IMR-90 (cell line): ENCODE data around the gene COX10. TPM values are rescaled to one million over a fixed set of nuclear protein-coding genes. Genes with fewer than 3 reads are reported as not detected.

Source experiments
- ATAC-seq: fragments of 200-7000 bp; cut with Tn5 transposase; 2 replicates; pipeline ENCODE4 v1.9.1; 2020; ENCODE audit warnings: low read depth, mild to moderate bottlenecking, moderate library complexity
- BruUV-seq: library from RNA; stranded (reverse); fragments of 400-500 nt; replicated peaks from 2 replicates; lab custom pipeline; 2021; lab: Mats Ljungman, UMichigan
- CTCF ChIA-PET: fragments of 300-600 bp; formaldehyde crosslinking; extraction: SDS; loops from one replicate; lab custom pipeline; 2021; ENCODE audit warnings: antibody characterized with exemption; lab: Yijun Ruan, JAX
- POLR2A ChIA-PET: fragments of 300-600 bp; sonication (Branson Sonifier 250); formaldehyde crosslinking; loops from one replicate; lab custom pipeline; 2022; ENCODE audit warnings: antibody characterized with exemption; ENCODE audit not compliant: unreplicated experiment; lab: Charles Lee
- DNase-seq: peaks from one replicate; pipeline ENCODE4 v3.0.0; 2013
- H2AFZ ChIP-seq: replicated peaks from 2 replicates; pipeline ENCODE3; 2013; ENCODE audit warnings: low read length, mild to moderate bottlenecking; ENCODE audit not compliant: poor library complexity
- H2AK5ac ChIP-seq: 2 replicates; pipeline ENCODE4 v1.6.1; 2013; ENCODE audit warnings: low read depth, low read length, inconsistent platforms
- H2AK9ac ChIP-seq: replicated peaks from 2 replicates; pipeline ENCODE3; 2013; ENCODE audit warnings: mild to moderate bottlenecking, low read depth, low read length, moderate library complexity; ENCODE audit not compliant: poor library complexity
- H2BK120ac ChIP-seq: 2 replicates; pipeline ENCODE4 v1.6.1; 2013; ENCODE audit warnings: low read depth, low read length, inconsistent platforms
- H2BK15ac ChIP-seq: 3 replicates; pipeline ENCODE4 v1.6.1; 2013; ENCODE audit warnings: low read depth, low read length, inconsistent platforms
- H2BK20ac ChIP-seq: 2 replicates; pipeline ENCODE4 v1.6.1; 2013; ENCODE audit warnings: low read depth, mild to moderate bottlenecking, inconsistent platforms, low read length, moderate library complexity
- H2BK5ac ChIP-seq: 2 replicates; pipeline ENCODE4 v1.6.1; 2013; ENCODE audit warnings: mild to moderate bottlenecking, low read depth, low read length, inconsistent platforms; ENCODE audit not compliant: poor library complexity, severe bottlenecking
- H3K14ac ChIP-seq: replicated peaks from 2 replicates; pipeline ENCODE4 v1.6.1; 2013; ENCODE audit warnings: low read depth, low read length, inconsistent platforms
- H3K18ac ChIP-seq: 2 replicates; pipeline ENCODE4 v1.6.1; 2013; ENCODE audit warnings: low read depth, low read length, control low read depth
- H3K23ac ChIP-seq: 2 replicates; pipeline ENCODE4 v1.6.1; 2013; ENCODE audit warnings: low read depth, low read length, inconsistent platforms
- H3K27ac ChIP-seq: 2 replicates; pipeline ENCODE4 v1.5.1; 2013; ENCODE audit warnings: mild to moderate bottlenecking, control low read depth, low read length; ENCODE audit not compliant: insufficient read depth
- H3K27me3 ChIP-seq: 2 replicates; pipeline ENCODE4 v1.6.1; 2013; ENCODE audit warnings: low read length; ENCODE audit not compliant: control insufficient read depth, insufficient read depth
- H3K36me3 ChIP-seq: 2 replicates; pipeline ENCODE4 v1.6.1; 2013; ENCODE audit warnings: low read length, mixed read lengths; ENCODE audit not compliant: control insufficient read depth, insufficient read depth
- H3K4ac ChIP-seq: 2 replicates; pipeline ENCODE4 v1.6.1; 2013; ENCODE audit warnings: low read depth, low read length, inconsistent platforms
- H3K4me1 ChIP-seq: 2 replicates; pipeline ENCODE4 v1.6.1; 2013; ENCODE audit warnings: low read length, mixed read lengths; ENCODE audit not compliant: control insufficient read depth, insufficient read depth
- H3K4me2 ChIP-seq: 2 replicates; pipeline ENCODE4 v1.6.1; 2013; ENCODE audit warnings: low read depth, mild to moderate bottlenecking, control low read depth, low read length, moderate library complexity
- H3K4me3 ChIP-seq: 2 replicates; pipeline ENCODE4 v1.5.1; 2013; ENCODE audit warnings: low read depth, mild to moderate bottlenecking, control low read depth, low read length, moderate library complexity; ENCODE audit not compliant: insufficient read depth
- H3K56ac ChIP-seq: 2 replicates; pipeline ENCODE4 v1.6.1; 2013; ENCODE audit warnings: low read length, inconsistent platforms; ENCODE audit not compliant: insufficient read depth; ENCODE audit errors: extremely low read depth
- H3K79me1 ChIP-seq, 2 experiments: 2 replicates each; pipeline ENCODE4 v1.6.1; 2013; ENCODE audit warnings: low read length in 2 of 2, inconsistent platforms in 1 of 2, low read depth in 1 of 2
- H3K9ac ChIP-seq: 2 replicates; pipeline ENCODE4 v1.6.1; 2013; ENCODE audit warnings: low read depth, low read length, control low read depth
- H3K9me1 ChIP-seq: 2 replicates; pipeline ENCODE4 v1.6.1; 2013; ENCODE audit warnings: low read length, inconsistent platforms; ENCODE audit not compliant: insufficient read depth
- H3K9me3 ChIP-seq: 2 replicates; pipeline ENCODE4 v1.6.1; 2013; ENCODE audit warnings: low read length; ENCODE audit not compliant: control insufficient read depth, insufficient read depth
- H4K20me1 ChIP-seq: 2 replicates; pipeline ENCODE4 v1.6.1; 2013; ENCODE audit warnings: low read length, inconsistent platforms; ENCODE audit not compliant: insufficient read depth
- H4K5ac ChIP-seq: 2 replicates; pipeline ENCODE4 v1.6.1; 2013; ENCODE audit warnings: mild to moderate bottlenecking, low read depth, low read length, control low read depth
- H4K8ac ChIP-seq, 2 experiments: 2 replicates each; pipeline ENCODE4 v1.6.1; 2013; ENCODE audit warnings: low read depth in 2 of 2, low read length in 2 of 2, control low read depth in 1 of 2, inconsistent platforms in 1 of 2
- H4K91ac ChIP-seq: 2 replicates; pipeline ENCODE4 v1.6.1; 2013; ENCODE audit warnings: low read depth, low read length, inconsistent platforms; ENCODE audit not compliant: insufficient read depth
- CEBPB ChIP-seq: IDR thresholded peaks from 2 replicates; pipeline ENCODE4 v1.6.1; 2012; ENCODE audit warnings: low read depth, low read length, improper control_type of control experiment
- WGBS, 2 experiments: methylation state at CpG; one replicate each; pipeline versions ENCODE4 v1.1.5 to v1.1.7; 2013; ENCODE audit warnings: missing lambda C conversion rate in 2 of 2; ENCODE audit not compliant: insufficient read length in 1 of 2; ENCODE audit errors: extremely low coverage in 2 of 2; 5-methylcytosine and 5-hydroxymethylcytosine counted together
- dilution Hi-C: fragments of 300-500 bp; cut with HindIII; formaldehyde crosslinking; loops from one replicate; pipeline ENCODE4 v1.14.3; 2018; ENCODE audit warnings: low sequenced_read_pairs; ENCODE audit not compliant: unreplicated experiment
- in situ Hi-C: fragments of 300-500 bp; cut with MboI; formaldehyde crosslinking; loops from 3 replicates; pipeline ENCODE4 v1.14.3; 2019; ENCODE audit warnings: low sequenced_read_pairs, inconsistent platforms, mixed read lengths
- intact Hi-C: fragments of 100-400 bp; cut with micrococcal nuclease; formaldehyde crosslinking; loops from 2 replicates; pipeline ENCODE4 v1.10.0; 2022
- polyA plus RNA-seq, 3 experiments: library from polyadenylated mRNA; depleted of rRNA; stranded (reverse); fragments of >200 nt; gene quantifications; 2 replicates each; pipeline ENCODE4 v1.2.3, GENCODE V29; 2012; ENCODE audit warnings: low replicate concordance in 1 of 3
- total RNA-seq: library from RNA; depleted of rRNA; stranded (reverse); fragments of >200 nt; gene quantifications from 2 replicates; pipeline ENCODE4 v1.2.3, GENCODE V29; 2012

COX10 gene
- total and polyA plus RNA-seq, 2 of the 4 experiments (the other 2 are of a cell fraction): 15.4 to 16.1 TPM

DNA sequence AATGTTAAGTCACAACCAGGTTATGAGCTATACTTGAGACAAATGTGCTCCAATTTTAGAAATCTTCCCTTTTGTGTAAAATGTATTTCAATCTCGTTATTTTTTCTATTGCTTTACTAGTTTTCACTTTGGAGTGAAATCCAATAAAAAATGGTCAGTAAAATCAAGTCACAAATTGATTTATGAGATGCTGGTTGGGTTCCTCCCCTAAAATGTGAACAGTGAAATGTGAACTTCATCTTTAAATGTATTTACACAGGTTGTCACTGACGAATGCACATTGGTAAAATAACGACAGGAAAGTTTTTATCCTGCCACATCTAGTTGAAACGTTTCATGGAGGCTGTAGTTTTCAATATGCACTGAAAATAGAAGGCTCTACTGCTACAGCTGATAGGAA, 55.5 kb downstream of the COX10 start:
- TF ChIP-seq CEBPB: no peak
- POLR2A ChIA-PET: no interaction called here
- Histone ChIP-seq H4K91ac (no peak overlapping the region), H3K36me3 (no peaks in the 10 kb centered on the region), H3K18ac (no peak overlapping the region), H3K4me2 (no peak overlapping the region), H3K4me3 (no peak overlapping the region), H3K27ac (no peak overlapping the region), H3K9ac (no peak overlapping the region), H4K8ac (no peak overlapping the region), H3K27me3 (no peaks in the 10 kb centered on the region), H3K14ac (no peak overlapping the region), H3K79me1 (peaks cover 20 to 28% of the 10 kb centered on the region in 2 experiments), H3K23ac (no peak overlapping the region), H2AK9ac (no peak overlapping the region), H2AFZ (no peak overlapping the region), H3K9me3 (no peaks in the 10 kb centered on the region), H2BK5ac (no peak overlapping the region), H2BK120ac (no peak overlapping the region), H4K20me1 (peaks cover 2% of the 10 kb centered on the region; the same call in 1 of the 2 replicates), H3K9me1 (no peaks in the 10 kb centered on the region), H3K4me1 (no peaks in the 10 kb centered on the region; the same call in 1 of the 2 replicates), H4K5ac (no peak overlapping the region), H2BK20ac (no peak overlapping the region), H3K56ac (no peak overlapping the region), H2BK15ac (no peak overlapping the region), H3K4ac (no peak overlapping the region), H2AK5ac (no peak overlapping the region)
- dilution Hi-C loops: no loop called here
- WGBS, 2 experiments: 40% methylated on average over 1 of the region's 4 CpGs; no CpG with 5 or more reads in 1 of the 2 experiments
- no TSS peak for BruUV-seq
- CTCF ChIA-PET: no interaction called here
- no peak for DNase-seq
- in situ Hi-C loops: no loop called here
- intact Hi-C loops: no loop called here
- no peak for ATAC-seq
